Trophoblast cell (in vitro differentiated cells and primary cell): ENCODE results near the gene GXYLT1.

Source experiments
- DNase-seq, 2 donors: peaks; one replicate each; pipeline ENCODE4 v3.0.0-alpha.2; 2016
- H2AFZ ChIP-seq: 2 replicates; pipeline ENCODE4 v1.6.1; 2013; ENCODE audit warnings: low read length, moderate library complexity, mild to moderate bottlenecking; ENCODE audit not compliant: insufficient read depth, poor library complexity
- H2AK5ac ChIP-seq: 2 replicates; pipeline ENCODE4 v1.6.1; 2013; ENCODE audit warnings: mild to moderate bottlenecking, low read length
- H2BK120ac ChIP-seq: 2 replicates; pipeline ENCODE4 v1.6.1; 2013; ENCODE audit warnings: low read length, mild to moderate bottlenecking, moderate library complexity; ENCODE audit not compliant: insufficient read depth, poor library complexity
- H2BK12ac ChIP-seq: 2 replicates; pipeline ENCODE4 v1.6.1; 2013; ENCODE audit warnings: mild to moderate bottlenecking, low read length, moderate library complexity
- H2BK5ac ChIP-seq: 2 replicates; pipeline ENCODE4 v1.6.1; 2013; ENCODE audit warnings: low read length, low read depth, moderate library complexity, mild to moderate bottlenecking; ENCODE audit not compliant: poor library complexity
- H3K14ac ChIP-seq: 2 replicates; pipeline ENCODE4 v1.6.1; 2013; ENCODE audit warnings: mild to moderate bottlenecking, low read length
- H3K18ac ChIP-seq: 2 replicates; pipeline ENCODE4 v1.6.1; 2013; ENCODE audit warnings: mild to moderate bottlenecking, low read length
- H3K23ac ChIP-seq: 2 replicates; pipeline ENCODE4 v1.6.1; 2013; ENCODE audit warnings: low read length
- H3K27ac ChIP-seq: 2 replicates; pipeline ENCODE4 v1.5.1; 2013; ENCODE audit warnings: low read depth, mild to moderate bottlenecking, inconsistent platforms, low read length, moderate library complexity
- H3K27me3 ChIP-seq: 2 replicates; pipeline ENCODE4 v1.6.1; 2013; ENCODE audit warnings: inconsistent platforms, mild to moderate bottlenecking, low read length, moderate library complexity; ENCODE audit not compliant: insufficient read depth
- H3K36me3 ChIP-seq, 2 experiments: 1 replicate in 1 of 2; 2 replicates in 1 of 2; pipeline ENCODE4 v1.6.1; 2013; ENCODE audit warnings: low read length in 2 of 2, mild to moderate bottlenecking in 2 of 2, moderate library complexity in 1 of 2; ENCODE audit not compliant: insufficient read depth in 2 of 2, control insufficient read depth in 1 of 2
- H3K4ac ChIP-seq: 2 replicates; pipeline ENCODE4 v1.6.1; 2013; ENCODE audit warnings: low read depth, mild to moderate bottlenecking, low read length, moderate library complexity
- H3K4me1 ChIP-seq, 2 experiments: 1 replicate in 1 of 2; 2 replicates in 1 of 2; pipeline ENCODE4 v1.6.1; 2013; ENCODE audit warnings: low read length in 2 of 2, mild to moderate bottlenecking in 2 of 2, moderate library complexity in 1 of 2; ENCODE audit not compliant: insufficient read depth in 2 of 2, control insufficient read depth in 1 of 2
- H3K4me2 ChIP-seq: 2 replicates; pipeline ENCODE4 v1.6.1; 2013; ENCODE audit warnings: inconsistent platforms, mild to moderate bottlenecking, low read length, moderate library complexity
- H3K4me3 ChIP-seq: 2 replicates; pipeline ENCODE4 v1.5.1; 2013; ENCODE audit warnings: mild to moderate bottlenecking, low read depth, low read length, inconsistent platforms
- H3K79me1 ChIP-seq: one replicate; pipeline ENCODE4 v1.6.1; 2013; ENCODE audit warnings: low read length
- H3K79me2 ChIP-seq: 2 replicates; pipeline ENCODE4 v1.6.1; 2013; ENCODE audit warnings: low read length, mild to moderate bottlenecking; ENCODE audit not compliant: control insufficient read depth, insufficient read depth, poor library complexity
- H3K9ac ChIP-seq: 2 replicates; pipeline ENCODE4 v1.6.1; 2013; ENCODE audit warnings: mild to moderate bottlenecking, low read length
- H3K9me3 ChIP-seq: 2 replicates; pipeline ENCODE4 v1.6.1; 2013; ENCODE audit warnings: low read depth, mild to moderate bottlenecking, control low read depth, inconsistent platforms, low read length; ENCODE audit not compliant: insufficient read depth
- H4K12ac ChIP-seq: 2 replicates; pipeline ENCODE4 v1.6.1; 2013; ENCODE audit warnings: low read depth, mild to moderate bottlenecking, low read length, moderate library complexity
- H4K8ac ChIP-seq: 2 replicates; pipeline ENCODE4 v1.6.1; 2013; ENCODE audit warnings: low read depth, mild to moderate bottlenecking, low read length, moderate library complexity
- H4K91ac ChIP-seq: one replicate; pipeline ENCODE4 v1.6.1; 2013; ENCODE audit warnings: low read depth, mild to moderate bottlenecking, low read length, moderate library complexity
- WGBS: extraction: QIAGEN DNeasy Blood & Tissue Kit; methylation state at CpG from one replicate; pipeline ENCODE4 v1.1.7; 2013; ENCODE audit warnings: missing lambda C conversion rate; ENCODE audit not compliant: insufficient read length, insufficient coverage; ENCODE audit errors: extremely low coverage; 5-methylcytosine and 5-hydroxymethylcytosine counted together

The GXYLT1 gene

DNA sequence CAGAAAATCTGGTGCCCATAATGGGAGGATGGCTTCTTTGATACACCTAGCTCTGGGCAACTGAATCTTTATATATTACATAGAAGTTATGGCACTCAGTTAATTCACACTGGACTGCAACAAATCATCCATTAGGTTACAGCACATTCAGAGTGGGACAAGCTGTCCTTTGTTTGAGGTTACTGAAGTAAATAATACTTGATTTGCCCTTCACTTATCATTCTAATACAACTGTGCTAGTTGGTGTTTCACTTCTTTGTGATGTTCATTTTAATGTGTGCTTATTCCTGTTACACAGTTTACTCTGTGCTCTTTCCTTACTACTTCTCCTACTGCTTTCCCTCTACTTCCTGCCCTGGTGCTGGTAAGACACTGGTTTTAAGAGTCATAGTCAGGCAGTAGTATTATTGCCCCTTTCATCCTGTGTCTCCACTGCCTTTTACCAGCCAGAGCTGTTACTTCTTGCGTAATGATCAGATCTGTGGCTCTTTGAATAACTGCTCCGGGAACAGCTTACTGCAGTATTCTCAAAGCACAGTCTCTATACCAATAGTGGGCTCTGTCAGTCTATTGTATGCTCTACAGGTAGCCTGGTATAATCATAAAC lies 36.4 kb upstream of the GXYLT1 start:
- H3K4me3 ChIP-seq: no peak overlapping the region
- H3K36me3 ChIP-seq: no peaks in the 10 kb centered on the region
- no peaks in the 10 kb centered on the region for H3K79me2 ChIP-seq
- H2AFZ ChIP-seq: no peak overlapping the region
- H2BK5ac ChIP-seq: no peak overlapping the region
- no peaks in the 10 kb centered on the region for H3K79me1 ChIP-seq
- H3K4me2 ChIP-seq: no peak overlapping the region
- H3K23ac ChIP-seq: no peak overlapping the region
- no peaks in the 10 kb centered on the region for H3K9me3 ChIP-seq
- no peak overlapping the region for H3K4ac ChIP-seq
- H3K14ac ChIP-seq: no peak overlapping the region
- H4K8ac ChIP-seq: no peak overlapping the region
- no peak overlapping the region for H4K12ac ChIP-seq
- no peak overlapping the region for H3K27ac ChIP-seq
- no peak overlapping the region for H3K18ac ChIP-seq
- WGBS: no CpG with 5 or more reads among the region's 2 CpGs
- H3K9ac ChIP-seq: no peak overlapping the region
- no peak overlapping the region for H2AK5ac ChIP-seq
- H3K4me1 ChIP-seq: no peaks in the 10 kb centered on the region
- H4K91ac ChIP-seq: no peak overlapping the region
- H2BK12ac ChIP-seq: no peak overlapping the region
- H3K27me3 ChIP-seq: no peaks in the 10 kb centered on the region
- DNase-seq: no peak
- no peak overlapping the region for H2BK120ac ChIP-seq

GRCh38 chr12:42178101-42178500 lies 33.4 kb upstream of the GXYLT1 start:
- Histone ChIP-seq H4K91ac (no peak overlapping the region), H3K23ac (no peak overlapping the region), H4K8ac (no peak overlapping the region), H3K9ac (no peak overlapping the region), H3K36me3 (no peaks in the 10 kb centered on the region), H2BK120ac (no peak overlapping the region), H3K27me3 (no peaks in the 10 kb centered on the region), H3K27ac (no peak overlapping the region), H2AFZ (no peak overlapping the region), H3K9me3 (peaks cover 1% of the 10 kb centered on the region), H2BK12ac (no peak overlapping the region), H2BK5ac (no peak overlapping the region), H2AK5ac (no peak overlapping the region), H3K4ac (no peak overlapping the region), H3K4me1 (no peaks in the 10 kb centered on the region), H3K79me1 (no peaks in the 10 kb centered on the region), H3K4me3 (no peak overlapping the region), H3K79me2 (no peaks in the 10 kb centered on the region), H4K12ac (no peak overlapping the region), H3K4me2 (no peak overlapping the region), H3K18ac (no peak overlapping the region), H3K14ac (no peak overlapping the region)
- WGBS: no CpG with 5 or more reads among the region's 2 CpGs
- no peak for DNase-seq

GRCh38 chr12:42174978-42175377 lies 30.3 kb upstream of the GXYLT1 start:
- Histone ChIP-seq H3K23ac (no peak overlapping the region), H3K79me1 (no peaks in the 10 kb centered on the region), H3K36me3 (no peaks in the 10 kb centered on the region), H3K18ac (no peak overlapping the region), H4K8ac (no peak overlapping the region), H3K14ac (no peak overlapping the region), H3K4me3 (no peak overlapping the region), H4K12ac (no peak overlapping the region), H2BK12ac (no peak overlapping the region), H3K9ac (no peak overlapping the region), H3K27ac (no peak overlapping the region), H4K91ac (no peak overlapping the region), H3K4me2 (no peak overlapping the region), H3K79me2 (no peaks in the 10 kb centered on the region), H3K27me3 (no peaks in the 10 kb centered on the region), H3K9me3 (peaks cover 1% of the 10 kb centered on the region), H2AK5ac (no peak overlapping the region), H2BK5ac (no peak overlapping the region), H3K4me1 (no peaks in the 10 kb centered on the region), H2BK120ac (no peak overlapping the region), H2AFZ (no peak overlapping the region), H3K4ac (no peak overlapping the region)
- no CpG with 5 or more reads among the region's 1 CpG for WGBS
- DNase-seq: no peak

- no peak overlapping the region for H3K14ac ChIP-seq
- no peak overlapping the region for H2AK5ac ChIP-seq
- no peak overlapping the region for H3K9ac ChIP-seq
- H2BK12ac ChIP-seq: no peak overlapping the region
- H3K4me1 ChIP-seq: no peaks in the 10 kb centered on the region
- no peak overlapping the region for H2BK120ac ChIP-seq
- no peak overlapping the region for H4K91ac ChIP-seq
- no peak overlapping the region for H3K4ac ChIP-seq
- H3K79me1 ChIP-seq: no peaks in the 10 kb centered on the region
- no peak overlapping the region for H4K12ac ChIP-seq
- no peak overlapping the region for H3K18ac ChIP-seq
- H3K4me3 ChIP-seq: no peak overlapping the region
- no peaks in the 10 kb centered on the region for H3K27me3 ChIP-seq
- H2BK5ac ChIP-seq: no peak overlapping the region
- no peaks in the 10 kb centered on the region for H3K36me3 ChIP-seq
- no peak overlapping the region for H3K23ac ChIP-seq
- no peak overlapping the region for H4K8ac ChIP-seq
- no peak overlapping the region for H3K4me2 ChIP-seq
- DNase-seq: no peak
- no peak overlapping the region for H3K27ac ChIP-seq
- no peak overlapping the region for H2AFZ ChIP-seq
- H3K79me2 ChIP-seq: no peaks in the 10 kb centered on the region
- H3K9me3 ChIP-seq: peaks cover 1% of the 10 kb centered on the region
Observed at GRCh38 chr12:42173961-42174521, 29.4 kb upstream of the GXYLT1 start.
